HS-27A (cell line): ENCODE data around the gene ATP6AP2.

Source experiments
- DNase-seq: peaks from one replicate; pipeline ENCODE4 v3.0.0-alpha.2; 2012; ENCODE audit warnings: low read depth, missing footprints

The ATP6AP2 gene

GRCh38 chrX:40644821-40645358 is 64.1 kb downstream of the ATP6AP2 start:
- DNase-seq: peak; percentile 23

GRCh38 chrX:40646489-40647306 is 65.9 kb downstream of the ATP6AP2 start:
- DNase-seq: no peak

- DNase-seq: peak; percentile 47
Measured at GRCh38 chrX:40647307-40648197, 66.8 kb downstream of the ATP6AP2 start, which contains the start of gene CXorf38. TSS of gene CXorf38 (minus strand) at chrX:40647561. CDS start at chrX:40647520, 41 bp downstream.

DNA sequence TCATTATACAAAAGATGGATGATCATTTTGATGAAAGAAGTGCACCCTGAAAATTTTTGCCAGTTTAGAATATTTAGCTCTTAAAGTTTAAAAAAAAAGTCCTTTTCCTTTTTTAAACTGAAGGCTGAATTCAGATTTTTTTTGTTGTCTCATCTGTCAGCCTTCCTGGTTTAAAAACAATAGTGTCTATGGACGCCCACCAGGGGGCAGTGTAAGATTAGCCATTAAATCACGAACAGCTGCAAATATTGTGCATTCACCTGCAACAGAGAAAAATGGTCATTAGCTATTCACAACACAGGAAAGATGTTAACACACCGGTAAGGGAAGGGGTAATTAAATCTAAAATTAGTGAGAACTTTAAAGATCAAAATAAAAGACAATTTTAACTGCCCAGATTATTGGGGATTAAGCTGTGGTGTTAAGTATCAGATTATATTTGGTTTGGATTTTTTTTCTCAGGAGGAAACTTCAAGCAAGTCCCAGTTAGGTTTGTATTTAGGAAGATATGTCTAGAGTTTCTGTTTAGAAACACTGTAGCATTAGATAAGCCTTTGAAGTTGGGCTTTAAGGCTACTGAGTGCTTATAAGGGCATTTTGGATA is 71.0 kb downstream of the ATP6AP2 start:
- DNase-seq: no peak

GRCh38 chrX:40652664-40653063 is 71.9 kb downstream of the ATP6AP2 start:
- no peak for DNase-seq

GRCh38 chrX:40653535-40653934 is 72.8 kb downstream of the ATP6AP2 start:
- DNase-seq: no peak
